Activated CD8-positive, alpha-beta memory T cell treated with anti-CD3 and anti-CD28 coated beads, Interleukin-2, amount 10 ng/mL, durations not matched to agents 7 days and 5 days (primary cell): ENCODE results near the gene NDUFA13. TPM values are rescaled to one million over a fixed set of nuclear protein-coding genes. Genes with fewer than 3 reads are reported as not detected.
A peak's percentile ranks its signal among the peaks of the same experiment; 100 is the strongest.

Experiments used
- ATAC-seq: fragments of 150-1000 bp; cut with Tn5 transposase; one replicate; pipeline ENCODE4 v1.10.0; 2021; ENCODE audit warnings: moderate library complexity
- CTCF ChIA-PET: fragments of 350-600 bp; sonication (Branson Sonifier 250); formaldehyde crosslinking; loops from one replicate; lab custom pipeline; 2021; ENCODE audit warnings: antibody characterized with exemption; lab: Charles Lee
- DNase-seq: peaks from one replicate; pipeline ENCODE4 v3.0.0-alpha.2; 2020
- H3K27ac Mint-ChIP-seq: one replicate; pipeline ENCODE4 v1.8.0; 2021; ENCODE audit warnings: mild to moderate bottlenecking, mixed read lengths
- H3K27me3 Mint-ChIP-seq: one replicate; pipeline ENCODE4 v1.8.0; 2021; ENCODE audit warnings: mixed read lengths
- H3K36me3 Mint-ChIP-seq: one replicate; pipeline ENCODE4 v1.8.0; 2021; ENCODE audit warnings: mild to moderate bottlenecking, mixed read lengths
- H3K4me1 Mint-ChIP-seq: one replicate; pipeline ENCODE4 v1.8.0; 2021; ENCODE audit warnings: mixed read lengths
- H3K4me3 Mint-ChIP-seq: one replicate; pipeline ENCODE4 v1.8.0; 2021; ENCODE audit warnings: mild to moderate bottlenecking, moderate library complexity, mixed read lengths
- H3K9me3 Mint-ChIP-seq: one replicate; pipeline ENCODE4 v1.8.0; 2022; ENCODE audit warnings: low read depth, mixed read lengths
- total RNA-seq, 2 experiments: library from RNA; stranded (reverse); gene quantifications; one replicate each; pipeline ENCODE4 v1.2.3, GENCODE V29; 2021

The NDUFA13 gene
- total RNA-seq, 2 experiments from 2014 or later = 372 to 417 TPM

GRCh38 chr19:19493841-19494546 lies 22.0 kb upstream of the NDUFA13 start:
- no peak for ATAC-seq
- CTCF ChIA-PET = interaction anchor here (2.0 kb wide), 1 partner anchor 121 kb away, joined by 7 read pairs; no protein-coding TSS in a partner anchor

DNA sequence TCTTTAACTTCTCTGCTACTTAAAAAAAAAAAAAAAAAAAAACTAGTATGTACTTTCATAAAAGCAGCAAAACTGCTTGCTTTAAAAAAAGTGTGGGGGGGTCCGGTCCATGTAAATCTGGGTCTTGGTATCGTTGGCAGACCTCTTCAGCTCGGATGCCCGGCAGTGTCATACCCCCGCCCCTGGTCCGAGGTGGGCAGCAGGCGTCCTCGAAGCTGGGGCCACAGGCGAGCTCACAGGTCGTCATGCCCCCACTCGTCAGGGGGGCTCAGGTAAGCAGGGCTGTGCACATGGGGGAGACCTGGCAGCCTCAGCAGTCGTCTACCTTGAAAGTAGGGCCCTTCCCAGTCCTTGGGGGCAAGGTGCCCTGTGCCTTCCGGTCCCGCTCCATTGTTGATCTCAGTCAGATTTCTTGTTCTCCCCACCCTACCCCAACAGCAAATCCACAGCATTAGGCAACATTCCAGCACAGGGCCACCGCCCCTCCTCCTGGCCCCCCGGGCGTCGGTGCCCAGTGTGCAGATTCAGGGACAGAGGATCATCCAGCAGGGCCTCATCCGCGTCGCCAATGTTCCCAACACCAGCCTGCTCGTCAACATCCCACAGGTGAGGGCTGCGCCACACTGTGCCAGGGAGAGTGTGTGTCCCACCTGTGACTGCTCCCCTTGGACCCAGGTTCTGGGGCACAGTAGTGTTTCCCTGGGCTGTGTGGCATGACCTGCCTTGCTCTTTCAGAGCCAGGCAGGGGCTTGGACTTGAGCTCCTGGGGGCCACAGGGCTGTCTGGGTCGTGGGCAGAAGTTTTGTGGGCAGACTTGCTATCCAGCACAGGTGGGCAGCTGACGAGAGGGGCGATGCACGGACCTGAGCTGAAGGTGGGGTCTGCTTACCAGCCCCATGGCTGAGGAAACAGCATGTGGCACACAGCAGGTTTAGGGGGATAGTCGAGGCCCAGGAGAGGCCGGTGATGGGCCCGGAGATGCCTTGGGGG lies 20.1 kb upstream of the NDUFA13 start:
- no peak for DNase-seq
- H3K36me3 Mint-ChIP-seq = peaks cover 34% of the 10 kb centered on the region
- CTCF ChIA-PET = no interaction called here
- H3K4me3 Mint-ChIP-seq = no peak overlapping the region
- peaks cover 2% of the 10 kb centered on the region for H3K4me1 Mint-ChIP-seq
- no peak overlapping the region for H3K27ac Mint-ChIP-seq
- no peaks in the 10 kb centered on the region for H3K27me3 Mint-ChIP-seq
- H3K9me3 Mint-ChIP-seq = no peaks in the 10 kb centered on the region
- ATAC-seq = no peak

More at GRCh38 chr19:19493841-19494546, 22.0 kb upstream of the NDUFA13 start:
- Mint-ChIP-seq H3K27me3 (no peaks in the 10 kb centered on the region), H3K4me1 (peaks cover 18% of the 10 kb centered on the region), H3K36me3 (peaks cover 37% of the 10 kb centered on the region), H3K4me3 (no peak overlapping the region), H3K27ac (peak overlapping the region; percentile 46), H3K9me3 (no peaks in the 10 kb centered on the region)
- no peak for DNase-seq

DNA sequence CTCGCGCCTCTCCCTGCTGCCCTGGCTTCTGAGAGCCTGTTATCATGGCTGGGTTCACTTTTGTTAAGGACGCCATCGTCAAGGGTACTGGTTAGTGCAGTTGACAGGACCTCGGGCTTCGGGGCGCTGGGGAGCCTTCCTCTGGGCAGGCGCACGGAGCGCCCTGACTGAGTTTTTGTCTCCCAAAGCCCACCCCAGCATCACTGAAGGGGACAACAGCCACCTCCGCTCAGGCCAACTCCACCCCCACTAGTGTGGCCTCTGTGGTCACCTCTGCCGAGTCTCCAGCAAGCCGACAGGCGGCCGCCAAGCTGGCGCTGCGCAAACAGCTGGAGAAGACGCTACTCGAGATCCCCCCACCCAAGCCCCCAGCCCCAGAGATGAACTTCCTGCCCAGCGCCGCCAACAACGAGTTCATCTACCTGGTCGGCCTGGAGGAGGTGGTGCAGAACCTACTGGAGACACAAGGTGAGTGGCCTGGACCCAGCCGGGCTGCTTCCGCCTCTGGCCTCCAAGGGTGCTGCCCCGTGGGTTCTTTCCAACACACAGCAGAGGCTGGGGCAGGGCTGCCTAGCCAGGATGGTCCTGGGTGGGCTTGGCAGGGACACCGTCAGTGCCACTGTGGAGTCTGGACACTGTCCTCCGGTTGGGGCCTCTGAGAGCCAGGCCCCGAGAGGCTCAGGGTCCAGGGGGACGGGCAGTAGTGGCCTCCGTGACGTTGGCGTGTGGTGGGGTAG lies 17.6 kb upstream of the NDUFA13 start:
- CTCF ChIA-PET = no interaction called here
- peaks cover 50% of the 10 kb centered on the region for H3K36me3 Mint-ChIP-seq
- H3K27ac Mint-ChIP-seq = no peak overlapping the region
- DNase-seq (no peak), ATAC-seq (no peak)
- no peaks in the 10 kb centered on the region for H3K27me3 Mint-ChIP-seq
- no peaks in the 10 kb centered on the region for H3K9me3 Mint-ChIP-seq
- H3K4me1 Mint-ChIP-seq = peaks cover 2% of the 10 kb centered on the region
- H3K4me3 Mint-ChIP-seq = no peak overlapping the region

GRCh38 chr19:19499272-19499995 lies 16.6 kb upstream of the NDUFA13 start:
- H3K9me3 Mint-ChIP-seq = no peaks in the 10 kb centered on the region
- H3K27ac Mint-ChIP-seq = no peak overlapping the region
- CTCF ChIA-PET = no interaction called here
- DNase-seq = no peak
- H3K4me1 Mint-ChIP-seq = peaks cover 2% of the 10 kb centered on the region
- peaks cover 46% of the 10 kb centered on the region for H3K36me3 Mint-ChIP-seq
- H3K4me3 Mint-ChIP-seq = no peak overlapping the region
- ATAC-seq = no peak
- no peaks in the 10 kb centered on the region for H3K27me3 Mint-ChIP-seq

DNA sequence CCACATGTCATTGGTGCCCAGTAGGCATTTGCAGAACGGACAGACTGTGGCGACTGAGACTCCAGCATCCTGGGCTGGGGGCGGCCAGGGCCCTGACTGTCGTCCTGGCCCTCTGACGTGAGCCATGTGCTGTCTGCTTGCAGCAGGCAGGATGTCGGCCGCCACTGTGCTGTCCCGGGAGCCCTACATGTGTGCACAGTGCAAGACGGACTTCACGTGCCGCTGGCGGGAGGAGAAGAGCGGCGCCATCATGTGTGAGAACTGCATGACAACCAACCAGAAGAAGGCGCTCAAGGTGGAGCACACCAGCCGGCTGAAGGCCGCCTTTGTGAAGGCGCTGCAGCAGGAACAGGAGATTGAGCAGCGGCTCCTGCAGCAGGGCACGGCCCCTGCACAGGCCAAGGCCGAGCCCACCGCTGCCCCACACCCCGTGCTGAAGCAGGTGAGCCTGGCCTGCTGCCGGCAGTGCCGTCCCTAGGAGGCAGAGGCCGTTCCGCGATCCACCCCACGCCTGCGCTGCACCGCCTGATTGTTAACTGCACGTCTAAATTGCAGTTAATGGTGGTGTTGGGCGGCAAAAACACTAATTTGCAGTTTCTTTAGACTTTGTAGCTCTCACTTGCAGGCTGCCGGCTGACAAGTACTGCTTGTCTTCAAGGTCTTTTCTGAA lies 14.9 kb upstream of the NDUFA13 start:
- H3K27me3 Mint-ChIP-seq = no peaks in the 10 kb centered on the region
- no peaks in the 10 kb centered on the region for H3K9me3 Mint-ChIP-seq
- no peak overlapping the region for H3K27ac Mint-ChIP-seq
- H3K4me3 Mint-ChIP-seq = no peak overlapping the region
- peaks cover 2% of the 10 kb centered on the region for H3K4me1 Mint-ChIP-seq
- DNase-seq = no peak
- peaks cover 38% of the 10 kb centered on the region for H3K36me3 Mint-ChIP-seq
- CTCF ChIA-PET = interaction anchor here (0.7 kb wide), 1 partner anchor 194 kb away, joined by 6 read pairs; no protein-coding TSS in a partner anchor
- no peak for ATAC-seq

GRCh38 chr19:19501798-19502197 lies 14.2 kb upstream of the NDUFA13 start:
- peaks cover 38% of the 10 kb centered on the region for H3K36me3 Mint-ChIP-seq
- ATAC-seq (no peak), DNase-seq (no peak)
- H3K4me3 Mint-ChIP-seq = no peak overlapping the region
- peaks cover 1% of the 10 kb centered on the region for H3K4me1 Mint-ChIP-seq
- no peaks in the 10 kb centered on the region for H3K27me3 Mint-ChIP-seq
- H3K27ac Mint-ChIP-seq = no peak overlapping the region
- no peaks in the 10 kb centered on the region for H3K9me3 Mint-ChIP-seq
- CTCF ChIA-PET = no interaction called here

GRCh38 chr19:19502281-19502680 lies 13.7 kb upstream of the NDUFA13 start:
- DNase-seq (no peak), ATAC-seq (no peak)
- peaks cover 39% of the 10 kb centered on the region for H3K36me3 Mint-ChIP-seq
- H3K27me3 Mint-ChIP-seq = no peaks in the 10 kb centered on the region
- H3K9me3 Mint-ChIP-seq = no peaks in the 10 kb centered on the region
- H3K27ac Mint-ChIP-seq = no peak overlapping the region
- H3K4me3 Mint-ChIP-seq = no peak overlapping the region
- no peaks in the 10 kb centered on the region for H3K4me1 Mint-ChIP-seq
- CTCF ChIA-PET = no interaction called here

DNA sequence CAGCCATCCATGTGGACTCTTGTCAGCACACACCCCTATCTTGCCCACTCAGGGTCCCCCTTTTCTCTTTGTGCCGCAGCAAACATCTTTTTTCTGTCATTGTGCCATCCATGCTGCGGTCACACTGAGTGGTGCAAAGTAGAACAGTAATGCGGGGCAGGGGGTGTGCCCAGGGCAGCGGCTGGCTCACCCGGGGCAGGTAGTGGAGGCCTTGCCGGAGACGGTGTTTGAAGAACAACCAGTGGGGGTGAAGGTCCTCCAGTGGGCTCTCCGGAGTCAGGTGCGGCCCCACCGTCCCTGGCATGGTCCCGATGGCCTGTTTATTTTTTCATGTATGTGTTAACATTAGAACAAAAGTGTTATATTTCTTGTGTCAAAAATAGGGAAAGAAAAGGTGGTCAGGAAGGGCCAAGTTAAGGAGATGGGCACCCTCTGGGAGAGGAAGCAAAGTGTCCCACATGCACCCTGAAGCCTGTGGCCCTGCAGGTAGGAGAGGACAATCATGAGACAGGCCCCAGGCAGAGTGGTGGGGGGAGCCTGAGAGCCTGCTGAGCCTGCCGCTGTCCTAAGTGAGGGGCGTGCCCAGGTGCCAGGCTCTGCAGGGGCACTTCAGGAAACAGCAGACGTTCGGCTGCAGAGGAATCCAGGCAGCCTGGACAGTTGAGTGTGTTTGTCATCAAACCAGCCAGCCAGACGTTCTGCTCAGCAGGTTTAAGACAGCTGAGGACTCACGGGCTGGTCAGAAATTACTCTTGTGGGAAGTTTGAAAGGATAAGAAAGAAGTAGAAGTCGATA lies 13.0 kb upstream of the NDUFA13 start:
- Mint-ChIP-seq H3K27me3 (no peaks in the 10 kb centered on the region), H3K9me3 (no peaks in the 10 kb centered on the region)

DNA sequence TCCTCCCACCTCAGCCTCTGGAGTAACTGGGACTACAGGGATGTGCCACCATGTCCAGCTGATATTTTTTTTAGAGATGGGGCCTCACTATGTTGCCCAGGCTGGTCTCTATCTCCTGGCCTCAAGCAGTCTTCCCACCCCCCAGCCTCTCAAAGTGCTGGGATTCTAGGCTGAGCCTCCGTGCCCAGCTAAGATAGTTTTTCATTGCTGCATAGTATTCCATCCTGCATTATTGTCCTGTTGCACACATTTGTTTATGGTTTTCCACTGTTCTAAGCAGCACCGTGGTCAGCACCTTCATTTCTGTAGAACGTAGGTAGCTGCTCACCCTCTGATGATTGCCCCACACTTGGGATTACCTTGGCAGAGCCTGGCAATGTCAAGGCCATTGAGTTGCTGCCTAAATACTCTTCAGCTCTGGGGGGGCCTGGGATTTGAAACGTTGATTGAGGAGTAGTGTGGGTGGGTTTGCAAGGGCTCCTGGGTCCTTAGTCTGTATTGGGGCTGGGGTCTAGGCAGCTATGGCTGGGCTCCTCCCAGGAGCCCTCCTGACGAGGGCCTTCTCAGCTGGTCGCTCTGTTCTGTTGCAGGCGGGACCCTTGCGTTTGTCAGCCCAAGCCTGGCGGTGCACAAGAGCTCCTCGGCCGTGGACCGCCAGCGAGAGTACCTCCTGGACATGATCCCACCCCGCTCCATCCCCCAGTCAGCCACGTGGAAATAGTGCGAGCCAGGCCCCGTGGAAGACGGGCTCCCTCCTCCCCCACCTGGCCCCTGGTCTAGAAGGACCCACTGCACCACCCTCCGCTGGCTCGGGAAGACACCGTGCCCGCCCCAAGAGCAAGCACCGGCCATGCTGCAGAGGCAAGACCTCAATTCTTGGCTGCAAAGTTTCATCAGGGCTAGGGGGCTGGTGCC lies 11.0 kb upstream of the NDUFA13 start:
- no peak overlapping the region for H3K4me3 Mint-ChIP-seq
- DNase-seq (no peak), ATAC-seq (no peak)
- H3K27ac Mint-ChIP-seq = no peak overlapping the region
- H3K36me3 Mint-ChIP-seq = peaks cover 36% of the 10 kb centered on the region
- H3K9me3 Mint-ChIP-seq = no peaks in the 10 kb centered on the region
- CTCF ChIA-PET = interaction anchor here (0.8 kb wide), 1 partner anchor 49 kb away, joined by 3 read pairs; no protein-coding TSS in a partner anchor
- no peaks in the 10 kb centered on the region for H3K4me1 Mint-ChIP-seq
- no peaks in the 10 kb centered on the region for H3K27me3 Mint-ChIP-seq

More for the DNA sequence above, 13.0 kb upstream of the NDUFA13 start:
- no peaks in the 10 kb centered on the region for H3K4me1 Mint-ChIP-seq
- peak overlapping the region; percentile 11 for H3K27ac Mint-ChIP-seq
- peaks cover 41% of the 10 kb centered on the region for H3K36me3 Mint-ChIP-seq
- DNase-seq (no peak), ATAC-seq (no peak)
- H3K4me3 Mint-ChIP-seq = no peak overlapping the region
- CTCF ChIA-PET = interaction anchor here (0.6 kb wide), 1 partner anchor 307 kb away, joined by 3 read pairs; no protein-coding TSS in a partner anchor

DNA sequence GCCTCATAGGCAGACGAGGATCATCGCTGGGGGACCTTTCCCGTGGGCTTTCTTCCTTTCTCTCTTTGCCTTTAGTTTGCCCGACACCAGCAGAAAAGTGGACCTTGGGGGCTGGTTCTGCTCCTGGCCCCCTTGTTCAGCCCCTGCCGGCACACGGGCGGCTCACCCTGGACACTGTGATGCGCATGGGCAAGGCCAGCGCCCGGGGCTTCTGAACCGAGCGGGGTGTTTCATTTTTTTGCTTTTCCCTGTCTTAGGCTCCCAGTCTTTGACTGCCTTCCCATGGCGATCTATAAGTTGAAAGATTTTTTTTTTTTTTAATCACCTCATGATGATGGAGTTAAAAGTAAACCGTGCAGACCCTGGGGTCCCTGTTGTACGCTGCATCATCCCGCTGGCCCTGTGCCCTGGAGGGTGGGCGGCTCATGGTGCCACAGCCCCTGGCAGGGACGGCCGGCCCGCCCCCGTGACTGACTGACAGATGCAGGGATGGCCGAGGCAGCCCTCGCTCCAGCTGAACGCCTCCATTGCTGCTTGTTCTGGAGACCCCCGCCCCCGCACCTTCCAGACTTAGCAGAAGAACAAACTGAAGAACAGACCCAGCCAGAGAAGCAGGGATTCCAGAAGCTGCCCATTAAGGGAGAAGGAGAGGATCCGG lies 10.2 kb upstream of the NDUFA13 start:
- ATAC-seq = no peak
- no peak for DNase-seq
- Mint-ChIP-seq H3K36me3 (peaks cover 36% of the 10 kb centered on the region), H3K4me1 (no peaks in the 10 kb centered on the region), H3K4me3 (no peak overlapping the region), H3K27ac (no peak overlapping the region), H3K9me3 (no peaks in the 10 kb centered on the region), H3K27me3 (no peaks in the 10 kb centered on the region)
- CTCF ChIA-PET = no interaction called here
